Measurements from ENCODE around the gene CCSER2.
"Not testable (repeated sequence)": the region's sequence is repeated elsewhere in the genome, so short reads cannot be mapped to it uniquely, and the experiment has no call there.

- not testable (repeated sequence) for TF ChIP-seq TEAD4 (IDR thresholded peaks at IDR 0.05; ENCODE audit: borderline replicate concordance, insufficient read depth); EP300 (IDR thresholded peaks at IDR 0.05; ENCODE audit: borderline replicate concordance in 1 of 2, low read depth in 1 of 2, low read length in 1 of 2); CTCF (IDR thresholded peaks at IDR 0.05); SMC3 (IDR thresholded peaks at IDR 0.05; ENCODE audit: low read depth, low read length); SIN3A (IDR thresholded peaks at IDR 0.05; ENCODE audit: borderline replicate concordance, low read depth, low read length); TCF12 (IDR thresholded peaks at IDR 0.05); POLR2AphosphoS5 (IDR thresholded peaks at IDR 0.05; ENCODE audit: low read depth, low read length); MXI1 (IDR thresholded peaks at IDR 0.05; ENCODE audit: low read depth, low read length); EZH2phosphoT487 (IDR thresholded peaks at IDR 0.05; ENCODE audit: borderline replicate concordance, low read depth); NFIC (IDR thresholded peaks at IDR 0.05; ENCODE audit: borderline replicate concordance); RFX5 (IDR thresholded peaks at IDR 0.05; ENCODE audit: low read length); JUND (IDR thresholded peaks at IDR 0.05); TAF1 (IDR thresholded peaks at IDR 0.05; ENCODE audit: borderline replicate concordance, low read depth, low read length); MAX (IDR thresholded peaks at IDR 0.05; ENCODE audit: low read depth)
These were observed 48.4 kb upstream of the CCSER2 start for GRCh38 chr10:84279876-84280475.

Data from SK-N-SH (cell line).